ENCODE data around the gene SPHK1.

The SPHK1 gene

GRCh38 chr17:76416457-76416856, 32.0 kb downstream of the SPHK1 start:
- no peak for DNase-seq
- no peak for TF ChIP-seq POLR2A (IDR thresholded peaks at IDR 0.05; ENCODE audit: low read length)
- no peak for TF ChIP-seq GATA1 (IDR thresholded peaks at IDR 0.05; ENCODE audit: low read depth, low read length)

GRCh38 chr17:76416899-76417298, 32.5 kb downstream of the SPHK1 start:
- peak; percentile 20 to 21 for DNase-seq
- TF ChIP-seq POLR2A (IDR thresholded peaks at IDR 0.05; ENCODE audit: low read length), result no peak
- no peak for TF ChIP-seq GATA1 (IDR thresholded peaks at IDR 0.05; ENCODE audit: low read depth, low read length)

GRCh38 chr17:76417499-76418143, 33.2 kb downstream of the SPHK1 start:
- TF ChIP-seq GATA1 (IDR thresholded peaks at IDR 0.05; ENCODE audit: low read depth, low read length), result no peak
- TF ChIP-seq POLR2A (IDR thresholded peaks at IDR 0.05; ENCODE audit: low read length), result no peak
- DNase-seq, result peak; percentile 84 to 87

- TF ChIP-seq GATA1 (IDR thresholded peaks at IDR 0.05; ENCODE audit: low read depth, low read length) (no peak), POLR2A (IDR thresholded peaks at IDR 0.05; ENCODE audit: low read length) (no peak)
- DNase-seq, result no peak
Measured at GRCh38 chr17:76419576-76420260, 35.3 kb downstream of the SPHK1 start.

- no peak for DNase-seq
- TF ChIP-seq POLR2A (IDR thresholded peaks at IDR 0.05; ENCODE audit: low read length) (no peak), GATA1 (IDR thresholded peaks at IDR 0.05; ENCODE audit: low read depth, low read length) (no peak)
Measured at GRCh38 chr17:76420356-76421043, 36.1 kb downstream of the SPHK1 start.

- TF ChIP-seq POLR2A (IDR thresholded peaks at IDR 0.05; ENCODE audit: low read length) (no peak), GATA1 (IDR thresholded peaks at IDR 0.05; ENCODE audit: low read depth, low read length) (no peak)
- no peak for DNase-seq
Measured at GRCh38 chr17:76421044-76421407, 36.6 kb downstream of the SPHK1 start.

- DNase-seq, result no peak
- TF ChIP-seq GATA1 (IDR thresholded peaks at IDR 0.05; ENCODE audit: low read depth, low read length), result no peak
- TF ChIP-seq POLR2A (IDR thresholded peaks at IDR 0.05; ENCODE audit: low read length), result no peak
Measured at GRCh38 chr17:76422406-76422805, 38.0 kb downstream of the SPHK1 start.

- TF ChIP-seq GATA1 (IDR thresholded peaks at IDR 0.05; ENCODE audit: low read depth, low read length) (no peak), POLR2A (IDR thresholded peaks at IDR 0.05; ENCODE audit: low read length) (no peak)
- no peak for DNase-seq
Measured at GRCh38 chr17:76422860-76423259, 38.5 kb downstream of the SPHK1 start.

- TF ChIP-seq GATA1 (IDR thresholded peaks at IDR 0.05; ENCODE audit: low read depth, low read length), result no peak
- no peak for TF ChIP-seq POLR2A (IDR thresholded peaks at IDR 0.05; ENCODE audit: low read length)
- no peak for DNase-seq
Measured at GRCh38 chr17:76426853-76427252, 42.4 kb downstream of the SPHK1 start.

GRCh38 chr17:76427501-76428231, 43.3 kb downstream of the SPHK1 start:
- TF ChIP-seq POLR2A (IDR thresholded peaks at IDR 0.05; ENCODE audit: low read length) (no peak), GATA1 (IDR thresholded peaks at IDR 0.05; ENCODE audit: low read depth, low read length) (no peak)
- DNase-seq, result no peak

GRCh38 chr17:76428511-76428910, 44.1 kb downstream of the SPHK1 start:
- TF ChIP-seq POLR2A (IDR thresholded peaks at IDR 0.05; ENCODE audit: low read length) (no peak), GATA1 (IDR thresholded peaks at IDR 0.05; ENCODE audit: low read depth, low read length) (no peak)
- no peak for DNase-seq

GRCh38 chr17:76431509-76431908, 47.1 kb downstream of the SPHK1 start:
- no peak for DNase-seq
- TF ChIP-seq POLR2A (IDR thresholded peaks at IDR 0.05; ENCODE audit: low read length), result no peak
- no peak for TF ChIP-seq GATA1 (IDR thresholded peaks at IDR 0.05; ENCODE audit: low read depth, low read length)

GRCh38 chr17:76432004-76432403, 47.6 kb downstream of the SPHK1 start:
- DNase-seq, result no peak
- TF ChIP-seq GATA1 (IDR thresholded peaks at IDR 0.05; ENCODE audit: low read depth, low read length) (no peak), POLR2A (IDR thresholded peaks at IDR 0.05; ENCODE audit: low read length) (no peak)
